ENCODE measurements around the gene QKI. TPM values are rescaled to one million over a fixed set of nuclear protein-coding genes. Genes with fewer than 3 reads are reported as not detected.
A peak's percentile ranks its signal among the peaks of the same experiment; 100 is the strongest.
"Not testable (repeated sequence)": the region's sequence is repeated elsewhere in the genome, so short reads cannot be mapped to it uniquely, and the experiment has no call there.

QKI gene
- total and polyA plus RNA-seq, 10 of the 15 experiments (the other 5 are each of a cell fraction or from before 2014, with no cell fraction given) = 4.7 to 72.5 (median 38.9) TPM

- SMC1A ChIA-PET (ENCODE audit: uncharacterized antibody, unreplicated experiment) = interaction anchor here (2.5 to 6.4 kb wide), 2 partner anchors 10 to 20 kb away, joined by 12 to 34 read pairs; no protein-coding TSS in a partner anchor
- Histone ChIP-seq H3K27ac (ENCODE audit: control insufficient read depth, insufficient read depth) (no peak overlapping the region), H3K9me3 (replicated peaks; ENCODE audit: control insufficient read depth, insufficient read depth, low read length) (peaks cover 2% of the 10 kb centered on the region), H3K36me3 (ENCODE audit: control insufficient read depth in 2 of 2, insufficient read depth in 2 of 2, low read length in 1 of 2) (no peaks in the 10 kb centered on the region), H3K27me3 (replicated peaks in 1 of 2; ENCODE audit: control insufficient read depth in 2 of 2, insufficient read depth in 2 of 2, low read length in 1 of 2) (no peaks in the 10 kb centered on the region), H2AFZ (ENCODE audit: control insufficient read depth, low read depth, low read length) (no peak overlapping the region), H4K20me1 (ENCODE audit: control insufficient read depth, insufficient read depth) (no peaks in the 10 kb centered on the region), H3K4me1 (ENCODE audit: control insufficient read depth, insufficient read depth, low read length) (peaks cover 5% of the 10 kb centered on the region; the same call in 1 of the 2 replicates), H3K4me3 (no peak overlapping the region), H3K4me2 (ENCODE audit: control insufficient read depth, insufficient read depth) (no peak overlapping the region), H3K9ac (ENCODE audit: control insufficient read depth, insufficient read depth, low read length) (no peak overlapping the region), H3K79me2 (ENCODE audit: control insufficient read depth, insufficient read depth, low read length) (peaks cover 70% of the 10 kb centered on the region)
- DNase-seq (ENCODE audit: low read depth, low spot score) (no peak), FAIRE-seq (no peak), ATAC-seq (peak; percentile 73)
- RAD21 ChIA-PET (ENCODE audit: unreplicated experiment) = no interaction called here
- POLR2A ChIA-PET = no interaction called here
- CTCF ChIA-PET = interaction anchor here (2.1 kb wide), 1 partner anchor 11 kb away, joined by 11 read pairs; no protein-coding TSS in a partner anchor
- in situ Hi-C loops (cut with MboI) = no loop called here
- no peak for TF ChIP-seq TCF12 (IDR thresholded peaks at IDR 0.05; ENCODE audit: low read depth, low read length)
- TF ChIP-seq JUND (IDR thresholded peaks at IDR 0.05; ENCODE audit: low read depth, low read length) = no peak
- TF ChIP-seq SMAD1 (IDR thresholded peaks at IDR 0.05; ENCODE audit: low read depth, partially characterized antibody) = peak; percentile 36
- no peak for TF ChIP-seq RAD21 (IDR thresholded peaks at IDR 0.05; ENCODE audit: insufficient read depth, low read depth, low read length)
- no peak for TF ChIP-seq JUNB (IDR thresholded peaks at IDR 0.05)
- intact Hi-C loops (cut with micrococcal nuclease; ENCODE audit: unreplicated experiment) = no loop called here
- 99% methylated on average over 4 of the region's 4 CpGs for whole genome bisulfite sequencing (ENCODE audit: insufficient coverage, insufficient replicate concordance, low lambda C conversion rate, missing lambda C conversion rate)
- BruUV-seq (replicated peaks) = no TSS peak
These were observed 24.4 kb downstream of the QKI start for GRCh38 chr6:163438940-163439335.

GRCh38 chr6:163439390-163439789 is 24.9 kb downstream of the QKI start:
- H3K27me3 ChIP-seq (replicated peaks in 1 of 2; ENCODE audit: control insufficient read depth in 2 of 2, insufficient read depth in 2 of 2, low read length in 1 of 2); in situ Hi-C loops (cut with MboI); H3K9ac ChIP-seq (ENCODE audit: control insufficient read depth, insufficient read depth, low read length); BruUV-seq (replicated peaks); RAD21 ChIA-PET (ENCODE audit: unreplicated experiment); H4K20me1 ChIP-seq (ENCODE audit: control insufficient read depth, insufficient read depth); H2AFZ ChIP-seq (ENCODE audit: control insufficient read depth, low read depth, low read length); H3K27ac ChIP-seq (ENCODE audit: control insufficient read depth, insufficient read depth); H3K4me2 ChIP-seq (ENCODE audit: control insufficient read depth, insufficient read depth); ATAC-seq; H3K4me3 ChIP-seq; H3K36me3 ChIP-seq (ENCODE audit: control insufficient read depth in 2 of 2, insufficient read depth in 2 of 2, low read length in 1 of 2); DNase-seq (ENCODE audit: low read depth, low spot score); intact Hi-C loops (cut with micrococcal nuclease; ENCODE audit: unreplicated experiment); H3K4me1 ChIP-seq (ENCODE audit: control insufficient read depth, insufficient read depth, low read length); H3K9me3 ChIP-seq (replicated peaks; ENCODE audit: control insufficient read depth, insufficient read depth, low read length); FAIRE-seq: not testable (repeated sequence)
- POLR2A ChIA-PET = interaction anchor here (0.7 kb wide), 1 partner anchor 86 kb away, joined by 5 read pairs; no protein-coding TSS in a partner anchor
- CTCF ChIA-PET = interaction anchor here (1.5 to 1.6 kb wide), 2 partner anchors 9 to 115 kb away, joined by 4 to 7 read pairs; no protein-coding TSS in a partner anchor
- SMC1A ChIA-PET (ENCODE audit: uncharacterized antibody, unreplicated experiment) = interaction anchor here (1.5 to 6.4 kb wide), 3 partner anchors 10 to 21 kb away, joined by 4 to 34 read pairs (median 9); no protein-coding TSS in a partner anchor
- peaks cover 73% of the 10 kb centered on the region for H3K79me2 ChIP-seq (ENCODE audit: control insufficient read depth, insufficient read depth, low read length)
- 94% methylated on average over 10 of the region's 10 CpGs for WGBS (ENCODE audit: insufficient coverage, insufficient replicate concordance, low lambda C conversion rate, missing lambda C conversion rate)
